Activated CD8-positive, alpha-beta memory T cell treated with anti-CD3 and anti-CD28 coated beads for 4 hours (primary cell): ENCODE results near the gene SNRNP35.
"Not testable (repeated sequence)": the region's sequence is repeated elsewhere in the genome, so short reads cannot be mapped to it uniquely, and the experiment has no call there.

Source experiments
- DNase-seq, 2 donors: peaks; one replicate each; pipeline ENCODE4 v3.0.0-alpha.2; 2020; ENCODE audit warnings: low read depth in 2 of 2

SNRNP35 gene

GRCh38 chr12:123489580-123489979 lies 31.6 kb downstream of the SNRNP35 start:
- no peak for DNase-seq

DNA sequence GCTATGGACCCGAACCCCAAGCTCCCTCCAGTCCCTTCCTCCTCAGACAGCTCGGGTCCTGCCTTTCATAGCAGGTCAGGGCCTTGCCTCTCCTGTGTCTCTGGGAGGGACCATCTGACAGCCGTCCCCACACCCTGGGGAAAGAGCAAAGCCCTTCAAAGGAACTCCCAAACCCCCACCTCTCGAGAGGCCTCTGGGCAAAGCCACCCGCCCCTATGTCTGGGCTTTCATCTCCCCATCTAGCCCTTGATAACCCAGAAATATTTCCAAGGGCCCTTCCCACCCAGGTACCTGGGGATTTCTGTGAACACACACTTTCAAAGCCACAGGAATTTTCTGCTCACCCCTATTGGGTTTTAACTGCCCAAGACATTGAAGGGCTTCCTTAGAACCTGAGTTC lies 32.1 kb downstream of the SNRNP35 start:
- no peak for DNase-seq

DNA sequence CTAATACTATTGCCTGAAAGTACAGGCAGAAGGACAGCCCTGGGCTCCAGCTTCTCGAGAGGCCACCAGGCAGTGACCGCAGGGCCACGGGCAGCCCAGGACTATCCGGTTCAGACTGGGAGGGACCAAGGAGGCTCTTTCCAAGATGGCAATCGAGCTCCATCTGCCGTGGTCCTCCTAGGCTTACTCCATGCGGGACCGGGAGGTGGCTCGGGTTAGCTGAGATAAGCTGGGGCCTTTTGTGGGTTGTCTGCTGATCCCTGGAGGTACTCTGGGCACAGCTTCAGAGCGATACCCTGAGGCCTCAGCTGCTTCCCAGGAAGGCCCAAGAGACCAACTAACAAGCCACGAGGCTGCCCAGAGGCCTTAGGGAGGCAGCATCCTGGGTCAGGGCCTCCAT lies 33.1 kb downstream of the SNRNP35 start:
- no peak for DNase-seq

DNA sequence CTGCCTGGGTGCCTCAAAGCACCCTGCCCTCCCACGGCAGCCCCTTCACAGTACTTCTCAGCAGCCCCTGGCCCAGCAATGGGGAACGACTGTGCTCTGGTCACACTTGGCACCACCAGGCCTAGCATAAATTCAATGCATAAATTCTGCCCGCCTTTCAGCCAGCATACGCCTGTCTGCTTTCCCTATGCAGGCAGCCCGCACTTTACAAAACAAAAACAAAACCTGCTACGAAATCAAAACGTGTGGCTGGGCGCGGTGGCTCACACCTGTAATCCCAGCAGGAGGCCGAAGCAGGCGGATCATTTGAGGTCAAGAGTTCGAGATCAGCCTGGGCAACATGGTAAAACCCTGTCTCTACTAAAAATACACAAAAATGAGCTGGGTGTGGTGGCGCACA lies 33.5 kb downstream of the SNRNP35 start:
- no peak for DNase-seq

- not testable (repeated sequence) for DNase-seq
Measured at GRCh38 chr12:123492339-123493039, 34.5 kb downstream of the SNRNP35 start.

DNA sequence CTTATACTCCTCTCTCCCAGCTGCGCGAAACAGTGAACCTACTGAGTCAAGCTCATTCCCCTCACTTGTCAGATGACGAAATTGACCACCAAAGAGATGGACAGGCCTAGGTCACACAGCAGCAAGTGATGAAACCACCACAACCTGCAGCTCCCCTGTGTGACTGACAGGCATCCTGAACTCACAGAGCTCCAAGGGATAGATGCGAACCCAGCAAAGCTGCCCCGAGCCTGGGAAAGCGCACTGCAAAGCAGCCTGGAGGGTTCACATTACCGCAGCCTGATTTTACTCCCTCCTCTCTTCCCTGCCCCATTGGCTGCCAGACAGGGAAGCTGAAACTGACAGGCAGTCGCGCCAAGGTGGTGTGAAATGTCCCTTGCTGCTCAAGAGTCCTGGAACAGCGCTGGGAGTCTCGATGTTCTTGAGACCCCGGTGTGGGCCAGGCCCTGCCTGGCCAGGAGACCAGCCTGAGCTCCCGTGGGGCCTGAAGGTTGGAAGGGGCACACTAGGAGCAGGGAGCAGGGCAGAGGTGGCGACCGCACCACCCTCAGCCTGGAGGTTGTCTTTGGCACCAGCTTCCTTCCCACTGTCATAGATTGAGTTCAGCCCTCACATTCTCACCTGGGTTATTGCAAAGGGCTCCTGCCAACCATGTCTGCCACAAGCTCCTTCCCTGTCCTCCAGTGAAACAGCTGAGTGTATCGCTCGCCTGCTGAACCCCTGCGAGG lies 36.3 kb downstream of the SNRNP35 start:
- no peak for DNase-seq

- no peak for DNase-seq
Measured at GRCh38 chr12:123497065-123497464, 39.1 kb downstream of the SNRNP35 start.

DNA sequence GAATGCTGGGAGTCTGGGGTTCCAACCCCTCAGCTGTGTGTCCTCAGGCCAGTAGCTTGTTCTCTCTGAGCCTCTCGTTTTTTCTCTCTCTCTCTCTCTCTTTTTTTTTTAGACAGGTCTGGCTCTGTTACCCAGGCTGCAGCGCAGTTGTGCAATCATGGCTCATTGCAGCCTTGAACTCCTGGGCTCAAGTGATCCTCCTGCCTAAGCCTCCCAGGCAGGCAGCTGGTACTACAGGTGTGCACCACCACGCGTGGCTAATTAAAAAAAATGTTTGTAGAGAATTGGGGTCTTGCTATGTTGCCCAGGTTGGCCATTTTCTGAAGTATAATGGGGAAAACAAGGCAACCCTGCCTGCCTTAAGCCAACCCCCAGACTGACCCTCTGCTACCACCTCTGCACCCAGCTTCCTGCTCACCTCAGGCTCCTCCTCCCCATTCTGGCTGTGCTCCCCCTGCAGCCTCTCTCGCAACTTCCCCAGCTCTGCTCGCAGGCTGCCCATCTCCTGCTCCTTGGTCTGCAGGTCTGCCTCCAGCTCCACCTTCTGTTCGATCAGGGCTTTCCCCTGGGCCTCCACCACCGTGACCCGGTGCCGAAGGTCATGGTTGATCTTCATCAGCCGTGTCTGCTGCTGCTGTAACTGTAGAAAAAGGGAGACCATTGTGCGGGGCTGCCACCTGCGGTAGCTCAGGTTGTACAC lies 40.3 kb downstream of the SNRNP35 start:
- DNase-seq = no peak

DNA sequence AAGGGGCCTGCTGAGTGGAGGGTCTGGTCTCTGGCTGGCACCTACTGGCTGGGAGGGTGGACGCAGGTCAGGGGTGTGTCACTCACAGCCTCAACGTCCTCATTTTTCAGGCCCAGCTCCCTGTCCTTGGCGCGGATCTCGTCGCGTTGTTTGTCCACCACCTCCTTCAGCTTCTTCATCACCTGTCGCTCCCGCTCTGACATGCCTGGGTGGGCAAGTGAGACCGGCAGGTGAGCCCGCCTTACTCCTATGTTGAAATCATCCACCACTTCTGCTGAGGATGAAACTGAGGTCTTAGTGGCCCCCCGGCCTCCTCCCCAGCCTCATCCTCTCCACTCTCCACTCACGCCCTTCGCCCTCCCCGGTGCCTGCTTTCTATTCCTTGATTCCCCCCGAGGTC lies 41.4 kb downstream of the SNRNP35 start:
- DNase-seq = no peak

DNA sequence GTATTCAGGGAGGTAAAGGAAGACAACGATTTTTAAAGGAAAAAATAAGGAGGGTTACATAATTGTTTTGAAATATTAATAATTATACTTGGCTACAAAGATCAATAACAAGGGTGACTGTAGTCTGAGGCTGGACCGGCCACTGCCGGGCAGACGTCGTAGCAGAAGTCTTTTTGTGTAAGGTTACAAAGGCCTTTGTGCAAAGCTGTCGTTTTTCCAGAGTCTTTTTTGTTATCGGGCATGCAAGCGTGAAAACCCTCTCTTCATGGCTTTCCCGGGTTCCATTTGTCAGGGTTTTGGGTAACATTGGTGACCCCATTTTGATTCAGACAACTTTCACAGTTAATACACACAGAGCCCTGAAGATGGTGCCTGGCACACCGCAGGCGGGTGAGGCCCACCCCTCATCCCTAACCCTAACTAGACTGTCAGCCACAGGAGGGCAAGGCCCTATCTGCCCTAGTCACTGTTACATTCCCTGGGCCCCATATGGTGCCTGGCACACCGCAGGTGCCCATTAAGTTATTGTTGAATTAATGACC lies 44.3 kb downstream of the SNRNP35 start:
- no peak for DNase-seq

DNA sequence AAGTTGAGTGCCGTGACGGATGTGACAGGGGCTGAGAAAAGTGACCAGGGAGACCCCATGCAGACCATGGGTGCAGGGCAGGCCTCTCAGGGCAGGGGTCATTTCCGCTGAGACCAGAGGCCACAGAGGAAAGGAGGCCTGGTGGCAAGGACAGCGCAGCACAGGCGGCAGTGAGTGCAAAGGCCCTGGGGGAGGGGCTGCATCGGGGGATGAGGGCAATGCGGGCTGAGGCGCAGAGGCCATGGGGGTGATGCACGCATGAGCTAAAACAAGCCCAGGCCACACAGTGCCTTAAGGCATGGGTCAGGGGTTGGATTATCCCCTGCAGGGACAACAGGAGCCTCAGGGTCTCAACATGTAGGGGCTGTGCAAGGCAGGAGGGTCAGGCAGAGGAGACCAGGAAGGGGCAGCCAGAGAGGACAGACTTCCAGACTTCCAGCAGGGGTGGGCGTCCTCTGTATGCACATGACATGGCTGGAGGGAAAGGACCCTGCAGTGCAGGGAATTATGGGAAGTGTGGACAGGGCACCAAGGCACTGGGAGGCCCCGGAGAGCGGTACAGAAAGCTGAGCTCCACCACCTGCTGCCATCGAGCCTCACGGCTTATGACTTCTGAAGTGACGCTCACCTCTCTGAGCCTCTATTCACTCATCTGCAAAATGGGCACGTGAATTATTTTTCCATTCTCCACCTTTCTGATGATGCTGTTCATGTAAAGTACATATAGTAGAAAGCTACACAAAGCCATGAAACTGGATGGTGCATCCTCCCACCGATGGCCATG lies 48.3 kb downstream of the SNRNP35 start:
- no peak for DNase-seq

DNA sequence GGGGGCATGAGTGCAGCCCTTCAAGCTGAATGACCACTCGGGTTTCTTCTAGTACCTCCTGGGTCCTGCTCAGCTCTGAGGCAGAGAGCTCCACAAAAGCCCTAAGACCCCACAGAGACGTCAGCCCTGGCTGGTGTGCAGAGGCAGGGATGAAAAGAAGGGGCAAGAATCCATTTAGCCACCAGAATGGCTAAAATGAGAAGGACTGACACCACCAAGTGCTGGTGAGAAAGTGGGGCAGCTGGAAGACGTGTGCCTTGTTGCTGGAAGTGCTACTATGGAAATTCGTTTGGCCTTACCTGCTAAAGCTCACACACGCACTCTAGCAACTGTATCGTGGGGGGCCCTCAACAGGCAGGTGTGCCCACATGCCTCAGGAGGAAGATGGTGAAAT lies 48.9 kb downstream of the SNRNP35 start:
- no peak for DNase-seq

DNA sequence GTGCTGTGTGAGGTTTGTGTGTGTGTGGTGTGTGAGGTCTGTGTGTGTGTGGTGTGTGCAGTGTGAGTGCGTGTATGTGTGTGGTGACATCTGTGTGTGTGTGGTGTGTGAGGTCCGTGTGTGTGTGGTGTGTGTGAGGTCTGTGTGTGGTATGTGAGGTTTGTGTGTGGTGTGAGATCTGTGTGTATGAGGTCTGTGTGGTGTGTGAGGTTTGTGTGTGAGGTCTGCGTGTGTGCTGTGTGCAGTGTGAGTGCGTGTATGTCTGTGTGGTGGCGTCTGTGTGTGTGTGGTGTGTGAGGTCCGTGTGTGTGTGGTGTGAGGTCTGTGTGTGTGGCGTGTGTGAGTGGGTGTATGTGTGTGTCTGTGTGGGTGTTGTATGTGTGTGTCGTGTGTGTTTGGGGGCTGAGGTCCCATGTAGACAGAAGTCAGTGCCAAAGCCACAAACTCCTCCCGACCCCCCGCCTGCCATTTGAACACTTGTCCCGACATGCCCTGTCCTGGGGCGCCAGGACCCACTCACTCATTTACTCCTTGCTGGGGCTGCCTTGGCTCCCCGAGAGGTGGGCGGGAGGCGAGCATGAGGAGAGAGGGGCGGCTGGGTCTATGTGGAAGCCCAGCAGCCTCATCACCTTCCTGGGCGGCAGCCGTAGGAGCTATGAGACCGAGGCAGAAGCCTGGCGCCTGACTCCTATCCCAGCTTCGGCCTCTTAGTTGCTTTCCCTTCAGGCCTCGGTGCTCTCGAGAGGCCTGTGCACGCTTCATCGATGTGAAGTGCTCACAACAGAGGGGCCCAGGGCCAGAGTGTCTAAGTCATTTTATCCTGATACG lies 55.1 kb downstream of the SNRNP35 start:
- DNase-seq = no peak

- no peak for DNase-seq
Measured at GRCh38 chr12:123513805-123514204, 55.9 kb downstream of the SNRNP35 start.

GRCh38 chr12:123514582-123515221 lies 56.8 kb downstream of the SNRNP35 start:
- DNase-seq = not testable (repeated sequence)

- DNase-seq = no peak
Measured at GRCh38 chr12:123516216-123516780, 58.4 kb downstream of the SNRNP35 start.
